GM12878 (cell line): ENCODE results near the gene TTC1. TPM values are rescaled to one million over a fixed set of nuclear protein-coding genes. Genes with fewer than 3 reads are reported as not detected.

Experiments
- ATAC-seq: fragments of 200-7000 bp; cut with Tn5 transposase; 3 replicates; pipeline ENCODE4 v1.9.1; 2020; ENCODE audit warnings: mild to moderate bottlenecking, moderate library complexity
- BruUV-seq: library from RNA; stranded (reverse); fragments of 400-500 nt; replicated peaks from 2 replicates; lab custom pipeline; 2021; lab: Mats Ljungman, UMichigan
- CTCF ChIA-PET: fragments of 300-600 bp; sonication (Branson Sonifier 250); formaldehyde crosslinking; extraction: SDS; loops from one replicate; lab custom pipeline; 2021; ENCODE audit warnings: inconsistent platforms; lab: Yijun Ruan, JAX
- POLR2A ChIA-PET: fragments of 350-600 bp; formaldehyde crosslinking; extraction: SDS; loops from one replicate; lab custom pipeline; 2021; ENCODE audit warnings: inconsistent platforms; lab: Charles Lee
- RAD21 ChIA-PET: fragments of 300-600 bp; sonication (Branson Sonifier 250); formaldehyde crosslinking; loops from one replicate; lab custom pipeline; 2023; ENCODE audit warnings: antibody characterized with exemption; ENCODE audit not compliant: unreplicated experiment; lab: Charles Lee
- SMC1A ChIA-PET: fragments of 300-600 bp; sonication (Branson Sonifier 250); formaldehyde crosslinking; loops from one replicate; lab custom pipeline; 2023; ENCODE audit not compliant: unreplicated experiment, uncharacterized antibody; lab: Charles Lee
- DNase-seq: peaks from one replicate; pipeline ENCODE4 v3.0.0-alpha.2; 2011; ENCODE audit warnings: low read depth, low spot score
- FAIRE-seq: peaks from 3 replicates; lab custom pipeline; 2011; peaks lifted over from hg19 to GRCh38; lab: Jason Lieb, UNC
- H2AFZ ChIP-seq: 2 replicates; pipeline ENCODE4 v1.6.0; 2011; ENCODE audit warnings: low read depth, low read length, control low read depth; ENCODE audit not compliant: control insufficient read depth
- H3K27ac ChIP-seq: 2 replicates; pipeline ENCODE4 v1.5.1; 2011; ENCODE audit warnings: control low read depth; ENCODE audit not compliant: control insufficient read depth, insufficient read depth
- H3K27me3 ChIP-seq, 2 experiments: replicated peaks in 1 of 2; 2 replicates each; pipeline versions ENCODE4 v1.6.0 to v1.6.1; 2011; ENCODE audit warnings: low read length in 1 of 2; ENCODE audit not compliant: control insufficient read depth in 2 of 2, insufficient read depth in 2 of 2
- H3K36me3 ChIP-seq, 2 experiments: 2 replicates each; pipeline ENCODE4 v1.5.1; 2011; ENCODE audit warnings: low read length in 1 of 2; ENCODE audit not compliant: control insufficient read depth in 2 of 2, insufficient read depth in 2 of 2
- H3K4me1 ChIP-seq: 2 replicates; pipeline ENCODE4 v1.6.1; 2011; ENCODE audit warnings: mild to moderate bottlenecking, low read length, moderate library complexity, mixed read lengths; ENCODE audit not compliant: control insufficient read depth, insufficient read depth
- H3K4me2 ChIP-seq: 2 replicates; pipeline ENCODE4 v1.6.0; 2011; ENCODE audit warnings: control low read depth; ENCODE audit not compliant: control insufficient read depth, insufficient read depth
- H3K4me3 ChIP-seq: fragments of 200-600 bp; sonication (generic); 2 replicates; pipeline ENCODE4 v1.5.1; 2016
- H3K79me2 ChIP-seq: 2 replicates; pipeline ENCODE4 v1.6.0; 2011; ENCODE audit warnings: low read length; ENCODE audit not compliant: control insufficient read depth, insufficient read depth
- H3K9ac ChIP-seq: 2 replicates; pipeline ENCODE4 v1.8.0; 2011; ENCODE audit warnings: low read length, control low read depth, mixed read lengths; ENCODE audit not compliant: control insufficient read depth, insufficient read depth
- H3K9me3 ChIP-seq: replicated peaks from 3 replicates; pipeline ENCODE4 v1.5.1; 2011; ENCODE audit warnings: mild to moderate bottlenecking, low read length; ENCODE audit not compliant: control insufficient read depth, insufficient read depth
- H4K20me1 ChIP-seq: 2 replicates; pipeline ENCODE4 v1.6.0; 2011; ENCODE audit not compliant: control insufficient read depth, insufficient read depth
- CBFB ChIP-seq: IDR thresholded peaks from 2 replicates; pipeline ENCODE4 v1.6.1; 2016; ENCODE audit warnings: antibody characterized with exemption, low read depth
- ETV6 ChIP-seq, 2 experiments: fragments of 450-650 bp in 1 of 2; IDR thresholded peaks in 1 of 2; conservative IDR thresholded peaks in 1 of 2; 2 replicates each; pipeline ENCODE4 v1.6.1; 2014; ENCODE audit warnings: antibody characterized with exemption in 1 of 2, borderline replicate concordance in 1 of 2, low read depth in 1 of 2, mild to moderate bottlenecking in 1 of 2, moderate library complexity in 1 of 2
- GABPA ChIP-seq: IDR thresholded peaks from 2 replicates; pipeline ENCODE4 v1.6.1; 2014; ENCODE audit warnings: antibody characterized with exemption, low read depth, mild to moderate bottlenecking, inconsistent platforms
- MYC ChIP-seq: IDR thresholded peaks from 2 replicates; pipeline ENCODE4 v1.6.1; 2011; ENCODE audit warnings: mild to moderate bottlenecking, low read length, moderate library complexity, inconsistent platforms; ENCODE audit not compliant: insufficient read depth, insufficient replicate concordance, insufficient read length, severe bottlenecking
- NFXL1 ChIP-seq: fragments of 450-650 bp; IDR thresholded peaks from 2 replicates; pipeline ENCODE4 v1.6.1; 2017; ENCODE audit warnings: antibody characterized with exemption, mild to moderate bottlenecking, borderline replicate concordance
- SIX5 ChIP-seq: IDR thresholded peaks from 2 replicates; pipeline ENCODE4 v1.6.1; 2011; ENCODE audit warnings: mild to moderate bottlenecking, low read depth, low read length, moderate library complexity; ENCODE audit not compliant: severe bottlenecking
- WRNIP1 ChIP-seq: IDR thresholded peaks from 2 replicates; pipeline ENCODE4 v1.6.1; 2011; ENCODE audit warnings: low read depth, low read length, improper control_type of control experiment, borderline replicate concordance
- ZNF274 ChIP-seq: IDR thresholded peaks from one replicate; pipeline ENCODE4 v1.8.0; 2011; ENCODE audit not compliant: insufficient read length, insufficient read depth
- WGBS: methylation state at CpG from one replicate; pipeline ENCODE4 v1.1.6; 2016; ENCODE audit warnings: low lambda C conversion rate; ENCODE audit not compliant: insufficient replicate concordance, insufficient coverage; ENCODE audit errors: missing lambda C conversion rate; 5-methylcytosine and 5-hydroxymethylcytosine counted together
- in situ Hi-C: fragments of 300-500 bp; cut with MboI; formaldehyde crosslinking; loops from 9 replicates; pipeline ENCODE4 v1.14.3; 2018; ENCODE audit warnings: mixed read lengths
- intact Hi-C: fragments of 100-400 bp; cut with micrococcal nuclease; formaldehyde crosslinking; loops from one replicate; pipeline ENCODE4 v1.14.2; 2022; ENCODE audit not compliant: unreplicated experiment
- polyA plus RNA-seq, 11 experiments: library from polyadenylated mRNA; depleted of rRNA in 4 of 11; unstranded in 6 of 11; stranded (reverse) in 5 of 11; fragments of >200 nt; fragmentation: Nextera tagmentation in 4 of 11; fragmentation: Illumina TruSeq in 1 of 11; extraction: Ambion mirVana in 4 of 11; extraction: Trizol in 1 of 11; gene quantifications; 1 replicate in 1 of 11; 2 replicates in 10 of 11; pipeline versions ENCODE4 v1.2.1 to v1.2.3, GENCODE V29; 2011 to 2016; ENCODE audit warnings: inconsistent platforms in 2 of 11, missing spikeins in 2 of 11, low read depth in 1 of 11
- total RNA-seq, 4 experiments: library from RNA; depleted of rRNA in 3 of 4; stranded (reverse); fragments of >200 nt in 3 of 4; fragmentation: Illumina TruSeq in 1 of 4; extraction: Trizol in 1 of 4; gene quantifications; 2 replicates each; pipeline versions ENCODE4 v1.2.1 to v1.2.3, GENCODE V29; 2013 to 2021
- TF ChIP-seq, protein P1 (sequence below): IDR thresholded peaks from 2 replicates; pipeline ENCODE4 v1.6.1; 2011; ENCODE audit warnings: low read depth, mild to moderate bottlenecking, low read length, moderate library complexity, borderline replicate concordance; ENCODE audit errors: extremely low read depth
- TF ChIP-seq, protein P2 (sequence below), 3 experiments: IDR thresholded peaks in 2 of 3; conservative IDR thresholded peaks in 1 of 3; 2 replicates each; pipeline ENCODE4 v1.5.1; 2011; ENCODE audit warnings: low read depth in 3 of 3, low read length in 3 of 3, mild to moderate bottlenecking in 3 of 3, control low read depth in 2 of 3, moderate library complexity in 2 of 3, inconsistent platforms in 1 of 3, mixed read lengths in 1 of 3; ENCODE audit not compliant: control insufficient read depth in 2 of 3, insufficient read depth in 1 of 3; ENCODE audit errors: extremely low read depth in 1 of 3

TTC1 gene
- total and polyA plus RNA-seq, 10 of the 15 experiments (the other 5 are each of a cell fraction or from before 2014, with no cell fraction given), result 46.6 to 160 (median 92.3) TPM

DNA sequence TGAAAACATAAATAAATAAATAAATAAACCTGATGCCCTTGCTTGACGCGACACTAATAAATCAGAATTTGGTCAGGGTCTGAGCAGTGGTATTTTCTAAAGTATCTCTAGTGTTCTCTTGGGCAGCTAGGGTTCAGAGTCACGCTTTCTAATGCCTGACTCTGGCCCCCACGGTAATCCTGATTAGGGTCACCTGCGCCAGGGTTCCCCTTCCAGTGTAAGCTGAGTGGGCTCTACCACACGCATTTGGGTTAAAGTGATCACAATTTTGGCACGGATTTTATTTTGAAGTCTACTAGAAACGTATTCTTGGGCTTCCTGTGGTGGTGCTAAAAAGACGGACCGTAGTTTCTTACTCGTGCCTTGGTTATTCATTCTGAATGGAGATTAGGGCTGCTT, 651 bp downstream of the TTC1 start:
- Histone ChIP-seq H4K20me1 (no peaks in the 10 kb centered on the region), H3K9ac (peak overlapping the region; percentile 81), H3K4me1 (no peaks in the 10 kb centered on the region), H3K27me3 (no peaks in the 10 kb centered on the region), H3K4me3 (peak overlapping the region; percentile 86), H2AFZ (peak overlapping the region; percentile 90), H3K4me2 (peak overlapping the region; percentile 79), H3K79me2 (peaks cover 28% of the 10 kb centered on the region), H3K9me3 (no peaks in the 10 kb centered on the region), H3K36me3 (no peaks in the 10 kb centered on the region), H3K27ac (peak overlapping the region; percentile 81)
- in situ Hi-C loops, result no loop called here
- BruUV-seq, result no TSS peak
- under 1% methylated on average over 11 of the region's 11 CpGs for whole genome bisulfite sequencing
- intact Hi-C loops, result no loop called here
- peak; percentile 44 for ATAC-seq
- no peak for TF ChIP-seq ZNF274
- ChIA-PET CTCF (interaction anchor here (0.8 to 7.3 kb wide), 4 partner anchors 12 to 557 kb away, joined by 3 to 63 read pairs (median 4); no protein-coding TSS in a partner anchor), POLR2A (interaction anchor here (1.0 to 1.6 kb wide), 3 partner anchors 13 to 410 kb away, joined by 3 to 4 read pairs (median 4); partner anchors contain the start of genes PWWP2A and SLU7), RAD21 (interaction anchor here (0.7 to 1.6 kb wide), 5 partner anchors 12 to 565 kb away, joined by 3 to 10 read pairs (median 3); no protein-coding TSS in a partner anchor), SMC1A (interaction anchor here (0.6 to 3.5 kb wide), 7 partner anchors 10 to 836 kb away, joined by 3 to 18 read pairs (median 4); no protein-coding TSS in a partner anchor)
- DNase-seq, result no peak
- FAIRE-seq, result no peak

DNA sequence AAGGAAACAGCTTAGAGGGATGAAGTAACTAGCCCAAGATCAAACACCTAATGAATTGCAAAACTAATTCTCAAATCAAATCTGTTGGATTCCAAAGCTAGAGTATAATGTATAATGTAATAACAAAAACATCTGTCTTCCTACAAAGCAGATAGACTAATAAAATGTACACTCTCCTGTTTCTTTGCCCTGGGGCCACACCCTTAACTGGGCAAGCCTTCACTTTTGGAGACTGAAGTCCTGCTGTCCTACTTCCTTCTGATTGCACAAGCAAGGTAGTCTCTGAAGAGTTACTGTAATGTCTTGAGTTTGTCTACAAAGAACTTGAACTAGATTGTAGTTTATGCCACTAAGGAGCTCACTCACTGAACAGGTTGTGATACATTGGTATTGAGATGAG, 2.5 kb downstream of the TTC1 start:
- no peak for ATAC-seq
- Histone ChIP-seq H3K27ac (no peak overlapping the region), H3K79me2 (peaks cover 28% of the 10 kb centered on the region), H3K4me3 (peak overlapping the region; percentile 41; the same call in 1 of the 2 replicates), H3K4me2 (peak overlapping the region; percentile 69; the same call in 1 of the 2 replicates), H3K4me1 (no peaks in the 10 kb centered on the region), H3K9me3 (no peaks in the 10 kb centered on the region), H3K36me3 (0 out of 4 replicates have a peak, but pooled peaks cover 0 to 2% of the 10 kb centered on the region in 2 experiments), H4K20me1 (no peaks in the 10 kb centered on the region), H2AFZ (no peak overlapping the region), H3K27me3 (no peaks in the 10 kb centered on the region), H3K9ac (0 out of 2 replicates have a peak overlapping the region, but pooled peaks have one; percentile 8)
- SMC1A ChIA-PET, result interaction anchor here (3.5 kb wide), 1 partner anchor 10 kb away, joined by 18 read pairs; no protein-coding TSS in a partner anchor
- no peak for DNase-seq
- BruUV-seq, result no TSS peak
- no peak for FAIRE-seq
- POLR2A ChIA-PET, result interaction anchor here (1.2 kb wide), 1 partner anchor 10 kb away, joined by 3 read pairs; no protein-coding TSS in a partner anchor
- RAD21 ChIA-PET, result interaction anchor here (1.3 kb wide), 1 partner anchor 11 kb away, joined by 6 read pairs; no protein-coding TSS in a partner anchor
- CTCF ChIA-PET, result interaction anchor here (0.8 to 7.3 kb wide), 4 partner anchors 10 to 854 kb away, joined by 3 to 63 read pairs (median 4); no protein-coding TSS in a partner anchor
- intact Hi-C loops (no loop called here), in situ Hi-C loops (no loop called here)
- TF ChIP-seq, protein P1, sequence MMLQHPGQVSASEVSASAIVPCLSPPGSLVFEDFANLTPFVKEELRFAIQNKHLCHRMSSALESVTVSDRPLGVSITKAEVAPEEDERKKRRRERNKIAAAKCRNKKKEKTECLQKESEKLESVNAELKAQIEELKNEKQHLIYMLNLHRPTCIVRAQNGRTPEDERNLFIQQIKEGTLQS, result no peak
- TF ChIP-seq ETV6 (conservative IDR thresholded peaks at IDR 0.05 in 1 of 2, IDR thresholded peaks at IDR 0.05 in 1 of 2; ENCODE audit: borderline replicate concordance in 1 of 2, low read depth in 1 of 2) (no peak), CBFB (no peak), MYC (no peak), NFXL1 (no peak), WRNIP1 (no peak), SIX5 (no peak), GABPA (no peak)
- TF ChIP-seq, protein P2, sequence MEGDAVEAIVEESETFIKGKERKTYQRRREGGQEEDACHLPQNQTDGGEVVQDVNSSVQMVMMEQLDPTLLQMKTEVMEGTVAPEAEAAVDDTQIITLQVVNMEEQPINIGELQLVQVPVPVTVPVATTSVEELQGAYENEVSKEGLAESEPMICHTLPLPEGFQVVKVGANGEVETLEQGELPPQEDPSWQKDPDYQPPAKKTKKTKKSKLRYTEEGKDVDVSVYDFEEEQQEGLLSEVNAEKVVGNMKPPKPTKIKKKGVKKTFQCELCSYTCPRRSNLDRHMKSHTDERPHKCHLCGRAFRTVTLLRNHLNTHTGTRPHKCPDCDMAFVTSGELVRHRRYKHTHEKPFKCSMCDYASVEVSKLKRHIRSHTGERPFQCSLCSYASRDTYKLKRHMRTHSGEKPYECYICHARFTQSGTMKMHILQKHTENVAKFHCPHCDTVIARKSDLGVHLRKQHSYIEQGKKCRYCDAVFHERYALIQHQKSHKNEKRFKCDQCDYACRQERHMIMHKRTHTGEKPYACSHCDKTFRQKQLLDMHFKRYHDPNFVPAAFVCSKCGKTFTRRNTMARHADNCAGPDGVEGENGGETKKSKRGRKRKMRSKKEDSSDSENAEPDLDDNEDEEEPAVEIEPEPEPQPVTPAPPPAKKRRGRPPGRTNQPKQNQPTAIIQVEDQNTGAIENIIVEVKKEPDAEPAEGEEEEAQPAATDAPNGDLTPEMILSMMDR (IDR thresholded peaks at IDR 0.05 in 2 of 3, conservative IDR thresholded peaks at IDR 0.05 in 1 of 3; ENCODE audit: control insufficient read depth in 2 of 3, extremely low read depth in 1 of 3, insufficient read depth in 1 of 3, low read depth in 3 of 3, low read length in 3 of 3), result no peak
